HepG2 (cell line): ENCODE data around the gene MMRN1. TPM values are rescaled to one million over a fixed set of nuclear protein-coding genes. Genes with fewer than 3 reads are reported as not detected.

ENCODE experiments used
- ATAC-seq: fragments of 200-7000 bp; cut with Tn5 transposase; 3 replicates; pipeline ENCODE4 v1.9.1; 2020; ENCODE audit warnings: mild to moderate bottlenecking, moderate library complexity
- BruUV-seq: library from RNA; stranded (reverse); fragments of 400-500 nt; replicated peaks from 2 replicates; lab custom pipeline; 2021; lab: Mats Ljungman, UMichigan
- CTCF ChIA-PET: fragments of 300-600 bp; formaldehyde crosslinking; extraction: SDS; loops from one replicate; lab custom pipeline; 2021; ENCODE audit warnings: low total read pairs, inconsistent platforms, low intra/inter-chr PET ratio; lab: Yijun Ruan, JAX
- POLR2A ChIA-PET: fragments of 350-600 bp; sonication (Branson Sonifier 250); formaldehyde crosslinking; loops from one replicate; lab custom pipeline; 2020; ENCODE audit warnings: antibody characterized with exemption, inconsistent platforms; lab: Yijun Ruan, JAX
- DNase-seq: peaks from one replicate; pipeline ENCODE4 v3.0.0-alpha.2; 2015; ENCODE audit warnings: low spot score
- FAIRE-seq: peaks from 3 replicates; lab custom pipeline; 2011; peaks lifted over from hg19 to GRCh38; lab: Jason Lieb, UNC
- H2AFZ ChIP-seq: one replicate; pipeline ENCODE4 v1.6.1; 2011; ENCODE audit warnings: low read length, inconsistent platforms
- H3K27ac ChIP-seq: fragments of 300-600 bp; 3 replicates; pipeline ENCODE4 v1.8.0; 2011; ENCODE audit warnings: mixed run types, mild to moderate bottlenecking, mixed read lengths, low read length, inconsistent platforms; ENCODE audit not compliant: insufficient read depth; ENCODE audit errors: extremely low read length
- H3K27me3 ChIP-seq, 2 experiments: fragments of 200-600 bp in 1 of 2; 2 replicates in 1 of 2; 3 replicates in 1 of 2; pipeline versions ENCODE4 v1.6.0 to v1.8.0; 2011; ENCODE audit warnings: low read length in 2 of 2, mild to moderate bottlenecking in 2 of 2, moderate library complexity in 2 of 2, inconsistent platforms in 1 of 2; ENCODE audit not compliant: insufficient read depth in 2 of 2, control insufficient read depth in 1 of 2
- H3K36me3 ChIP-seq, 2 experiments: fragments of 200-600 bp in 1 of 2; replicated peaks in 1 of 2; 2 replicates in 1 of 2; 3 replicates in 1 of 2; pipeline versions ENCODE4 v1.5.1 to v1.8.0; 2011; ENCODE audit warnings: low read length in 2 of 2, inconsistent platforms in 1 of 2; ENCODE audit not compliant: insufficient read depth in 2 of 2, control insufficient read depth in 1 of 2
- H3K4me1 ChIP-seq: 2 replicates; pipeline ENCODE4 v1.5.1; 2012; ENCODE audit warnings: low read length, inconsistent platforms; ENCODE audit not compliant: insufficient read depth
- H3K4me2 ChIP-seq: 2 replicates; pipeline ENCODE4 v1.6.0; 2011; ENCODE audit warnings: low read depth, low read length, inconsistent platforms
- H3K4me3 ChIP-seq, 3 experiments: fragments of 200-600 bp in 1 of 3; sonication (generic), shearing (Covaris generic) in 1 of 3; replicated peaks in 1 of 3; 2 replicates each; pipeline ENCODE4 v1.5.1; 2011 to 2016; ENCODE audit warnings: low read length in 3 of 3, inconsistent platforms in 2 of 3, low read depth in 2 of 3, mild to moderate bottlenecking in 2 of 3, control low read depth in 1 of 3, mixed read lengths in 1 of 3; ENCODE audit not compliant: insufficient read depth in 1 of 3
- H3K79me2 ChIP-seq: one replicate; pipeline ENCODE4 v1.6.1; 2011; ENCODE audit warnings: low read length, inconsistent platforms; ENCODE audit not compliant: insufficient read depth
- H3K9ac ChIP-seq: 2 replicates; pipeline ENCODE4 v1.6.0; 2011; ENCODE audit warnings: mild to moderate bottlenecking, low read depth, low read length, inconsistent platforms; ENCODE audit not compliant: insufficient read depth
- H3K9me3 ChIP-seq: 2 replicates; pipeline ENCODE4 v1.5.1; 2012; ENCODE audit warnings: mild to moderate bottlenecking, low read length
- H4K20me1 ChIP-seq: 2 replicates; pipeline ENCODE4 v1.6.0; 2011; ENCODE audit warnings: inconsistent platforms, mild to moderate bottlenecking, low read length, moderate library complexity; ENCODE audit not compliant: insufficient read depth
- AHR ChIP-seq: IDR thresholded peaks from 2 replicates; pipeline ENCODE4 v1.6.1; 2018; ENCODE audit warnings: missing genetic modification reagents, missing compliant biosample characterization
- ATF4 ChIP-seq, 2 experiments: fragments of 450-650 bp in 1 of 2; sonication (generic) in 1 of 2; formaldehyde crosslinking; IDR thresholded peaks; 2 replicates each; pipeline versions ENCODE4 v1.5.0 to v1.8.0; 2020 to 2022; ENCODE audit warnings: mild to moderate bottlenecking in 1 of 2, missing genetic modification reagents in 1 of 2
- BRCA1 ChIP-seq: sonication (generic); formaldehyde crosslinking; IDR thresholded peaks from 2 replicates; pipeline ENCODE4 v1.4.0; 2020; ENCODE audit warnings: missing genetic modification reagents
- CBX1 ChIP-seq: IDR thresholded peaks from one replicate; pipeline ENCODE4 v1.6.1; 2016; ENCODE audit warnings: antibody characterized with exemption, low read depth
- DMAP1 ChIP-seq: IDR thresholded peaks from 2 replicates; pipeline ENCODE4 v1.6.1; 2016
- HMG20B ChIP-seq: conservative IDR thresholded peaks from 2 replicates; pipeline ENCODE4 v1.6.1; 2016; ENCODE audit warnings: missing genetic modification reagents, missing compliant biosample characterization
- KDM2A ChIP-seq: sonication (generic); formaldehyde crosslinking; IDR thresholded peaks from 2 replicates; pipeline ENCODE4 v1.4.0; 2020; ENCODE audit warnings: low read depth, missing genetic modification reagents, borderline replicate concordance
- NFYC ChIP-seq: IDR thresholded peaks from 2 replicates; pipeline ENCODE4 v1.6.1; 2016; ENCODE audit warnings: missing genetic modification reagents, missing compliant biosample characterization
- NR2F2 ChIP-seq: IDR thresholded peaks from 2 replicates; pipeline ENCODE4 v1.6.1; 2012; ENCODE audit warnings: low read depth, inconsistent platforms, borderline replicate concordance
- RFX1 ChIP-seq: fragments of 450-650 bp; IDR thresholded peaks from 2 replicates; pipeline ENCODE4 v1.6.1; 2017
- SIN3B ChIP-seq: fragments of 150-350 bp; IDR thresholded peaks from 2 replicates; pipeline ENCODE4 v1.6.1; 2014; ENCODE audit warnings: low read length
- TSC22D2 ChIP-seq: sonication (generic); formaldehyde crosslinking; IDR thresholded peaks from 2 replicates; pipeline ENCODE4 v1.5.1; 2020; ENCODE audit warnings: missing genetic modification reagents, mild to moderate bottlenecking, borderline replicate concordance
- ZFP36L2 ChIP-seq: sonication (generic); formaldehyde crosslinking; IDR thresholded peaks from 2 replicates; pipeline ENCODE4 v1.4.0; 2020; ENCODE audit warnings: missing genetic modification reagents
- ZNF282 ChIP-seq: fragments of 450-650 bp; IDR thresholded peaks from 2 replicates; pipeline ENCODE4 v1.6.1; 2018; ENCODE audit not compliant: partially characterized antibody
- ZNF567 ChIP-seq: sonication (generic); formaldehyde crosslinking; IDR thresholded peaks from 2 replicates; pipeline ENCODE4 v1.8.1; 2023; ENCODE audit warnings: mild to moderate bottlenecking, missing genetic modification reagents, borderline replicate concordance
- ZNF639 ChIP-seq: conservative IDR thresholded peaks from 2 replicates; pipeline ENCODE4 v1.6.1; 2018; ENCODE audit warnings: missing genetic modification reagents
- ZNF660 ChIP-seq: sonication (generic); formaldehyde crosslinking; IDR thresholded peaks from 2 replicates; pipeline ENCODE4 v1.5.1; 2020; ENCODE audit warnings: mild to moderate bottlenecking, low read depth, missing genetic modification reagents, borderline replicate concordance
- ZSCAN22 ChIP-seq: sonication (generic); formaldehyde crosslinking; IDR thresholded peaks from 2 replicates; pipeline ENCODE4 v1.4.0; 2020; ENCODE audit warnings: mild to moderate bottlenecking, missing genetic modification reagents
- WGBS: methylation state at CpG from one replicate; pipeline ENCODE4 v1.1.6; 2017; ENCODE audit warnings: low lambda C conversion rate; 5-methylcytosine and 5-hydroxymethylcytosine counted together
- in situ Hi-C: cut with HindIII; loops from 2 replicates; pipeline ENCODE4 v1.10.0; 2017; ENCODE audit warnings: low pct_unique_long_range_greater_than_20kb; ENCODE audit not compliant: extremely low pct_ligation_motif_present
- intact Hi-C: fragments of 100-400 bp; cut with micrococcal nuclease; formaldehyde crosslinking; loops from one replicate; pipeline ENCODE4 v1.10.0; 2022; ENCODE audit not compliant: unreplicated experiment
- polyA plus RNA-seq, 8 experiments: library from polyadenylated mRNA; depleted of rRNA in 3 of 8; stranded (reverse) in 7 of 8; unstranded in 1 of 8; fragments of >200 nt; fragmentation: Illumina TruSeq in 4 of 8; extraction: Trizol in 4 of 8; gene quantifications; 2 replicates each; pipeline versions ENCODE4 v1.2.1 to v1.2.3, GENCODE V29; 2011 to 2016; ENCODE audit warnings: low read depth in 4 of 8, missing spikeins in 1 of 8, mixed read lengths in 1 of 8; ENCODE audit not compliant: insufficient read depth in 1 of 8
- total RNA-seq, 5 experiments: library from RNA; depleted of rRNA; stranded (reverse); fragments of >200 nt; fragmentation: Illumina TruSeq; extraction: Trizol; gene quantifications; 2 replicates each; pipeline ENCODE4 v1.2.3, GENCODE V29; 2016; ENCODE audit warnings: low read depth in 1 of 5
- TF ChIP-seq, protein P1 (sequence below): sonication (generic); formaldehyde crosslinking; conservative IDR thresholded peaks from 2 replicates; pipeline ENCODE4 v1.8.1; 2023; ENCODE audit warnings: missing genetic modification reagents
- TF ChIP-seq, protein P2 (sequence below): sonication (generic); formaldehyde crosslinking; IDR thresholded peaks from 2 replicates; pipeline ENCODE4 v1.4.0; 2020; ENCODE audit warnings: missing genetic modification reagents

Gene MMRN1
- total and polyA plus RNA-seq, 2 of the 13 experiments (the other 11 are each of a cell fraction or from before 2014, with no cell fraction given): not detected

DNA sequence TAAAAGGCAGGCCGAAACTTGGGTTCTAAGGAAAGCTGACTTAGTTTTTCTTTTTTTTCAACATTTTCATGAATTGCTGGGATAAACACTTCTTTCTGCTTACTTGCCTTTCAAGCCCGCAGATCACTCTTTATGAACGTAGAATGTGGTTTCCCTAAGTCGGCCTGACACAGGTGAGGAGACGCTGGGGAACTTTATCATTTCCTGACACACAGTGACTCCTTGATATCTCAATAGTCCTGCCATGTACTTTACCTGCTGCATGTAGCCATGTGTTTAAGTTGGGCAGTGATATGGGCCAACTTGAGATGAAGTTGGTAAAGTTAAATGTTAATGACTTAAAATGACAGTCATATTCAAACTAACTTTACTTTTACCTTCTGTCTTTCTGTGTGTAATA lies 31.1 kb upstream of the MMRN1 start:
- WGBS: under 1% methylated on average over 5 of the region's 5 CpGs

More for the DNA sequence above, 31.1 kb upstream of the MMRN1 start:
- H3K36me3 ChIP-seq: no peaks in the 10 kb centered on the region
- no peak overlapping the region for H3K4me3 ChIP-seq
- intact Hi-C loops: no loop called here
- BruUV-seq: no TSS peak
- H3K9ac ChIP-seq: no peak overlapping the region
- no peaks in the 10 kb centered on the region for H3K9me3 ChIP-seq
- no peaks in the 10 kb centered on the region for H3K79me2 ChIP-seq
- ChIA-PET CTCF (no interaction called here), POLR2A (no interaction called here)
- no peaks in the 10 kb centered on the region for H4K20me1 ChIP-seq
- in situ Hi-C loops: no loop called here
- H3K4me2 ChIP-seq: no peak overlapping the region
- ATAC-seq (no peak), FAIRE-seq (no peak), DNase-seq (no peak)
- no peaks in the 10 kb centered on the region for H3K4me1 ChIP-seq
- H3K27me3 ChIP-seq: no peaks in the 10 kb centered on the region
- no peak overlapping the region for H3K27ac ChIP-seq
- TF ChIP-seq ZNF660 (CRISPR knock-in tag) (no peak), ZFP36L2 (CRISPR knock-in tag) (no peak), SIN3B (no peak), ATF4 (CRISPR knock-in tag; IDR thresholded peaks at IDR 0.05) (no peak), ZNF567 (CRISPR knock-in tag) (no peak), BRCA1 (CRISPR knock-in tag) (no peak), ZNF282 (no peak), HMG20B (CRISPR knock-in tag) (no peak), RFX1 (no peak), NR2F2 (no peak), ZNF639 (no peak), DMAP1 (CRISPR knock-in tag) (no peak), CBX1 (no peak), TSC22D2 (CRISPR knock-in tag) (no peak), KDM2A (CRISPR knock-in tag) (no peak), AHR (CRISPR knock-in tag) (no peak), ZSCAN22 (CRISPR knock-in tag) (no peak), NFYC (CRISPR knock-in tag) (no peak)
- TF ChIP-seq, protein P1, sequence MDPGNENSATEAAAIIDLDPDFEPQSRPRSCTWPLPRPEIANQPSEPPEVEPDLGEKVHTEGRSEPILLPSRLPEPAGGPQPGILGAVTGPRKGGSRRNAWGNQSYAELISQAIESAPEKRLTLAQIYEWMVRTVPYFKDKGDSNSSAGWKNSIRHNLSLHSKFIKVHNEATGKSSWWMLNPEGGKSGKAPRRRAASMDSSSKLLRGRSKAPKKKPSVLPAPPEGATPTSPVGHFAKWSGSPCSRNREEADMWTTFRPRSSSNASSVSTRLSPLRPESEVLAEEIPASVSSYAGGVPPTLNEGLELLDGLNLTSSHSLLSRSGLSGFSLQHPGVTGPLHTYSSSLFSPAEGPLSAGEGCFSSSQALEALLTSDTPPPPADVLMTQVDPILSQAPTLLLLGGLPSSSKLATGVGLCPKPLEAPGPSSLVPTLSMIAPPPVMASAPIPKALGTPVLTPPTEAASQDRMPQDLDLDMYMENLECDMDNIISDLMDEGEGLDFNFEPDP (CRISPR knock-in tag): no peak
- TF ChIP-seq, protein P2, sequence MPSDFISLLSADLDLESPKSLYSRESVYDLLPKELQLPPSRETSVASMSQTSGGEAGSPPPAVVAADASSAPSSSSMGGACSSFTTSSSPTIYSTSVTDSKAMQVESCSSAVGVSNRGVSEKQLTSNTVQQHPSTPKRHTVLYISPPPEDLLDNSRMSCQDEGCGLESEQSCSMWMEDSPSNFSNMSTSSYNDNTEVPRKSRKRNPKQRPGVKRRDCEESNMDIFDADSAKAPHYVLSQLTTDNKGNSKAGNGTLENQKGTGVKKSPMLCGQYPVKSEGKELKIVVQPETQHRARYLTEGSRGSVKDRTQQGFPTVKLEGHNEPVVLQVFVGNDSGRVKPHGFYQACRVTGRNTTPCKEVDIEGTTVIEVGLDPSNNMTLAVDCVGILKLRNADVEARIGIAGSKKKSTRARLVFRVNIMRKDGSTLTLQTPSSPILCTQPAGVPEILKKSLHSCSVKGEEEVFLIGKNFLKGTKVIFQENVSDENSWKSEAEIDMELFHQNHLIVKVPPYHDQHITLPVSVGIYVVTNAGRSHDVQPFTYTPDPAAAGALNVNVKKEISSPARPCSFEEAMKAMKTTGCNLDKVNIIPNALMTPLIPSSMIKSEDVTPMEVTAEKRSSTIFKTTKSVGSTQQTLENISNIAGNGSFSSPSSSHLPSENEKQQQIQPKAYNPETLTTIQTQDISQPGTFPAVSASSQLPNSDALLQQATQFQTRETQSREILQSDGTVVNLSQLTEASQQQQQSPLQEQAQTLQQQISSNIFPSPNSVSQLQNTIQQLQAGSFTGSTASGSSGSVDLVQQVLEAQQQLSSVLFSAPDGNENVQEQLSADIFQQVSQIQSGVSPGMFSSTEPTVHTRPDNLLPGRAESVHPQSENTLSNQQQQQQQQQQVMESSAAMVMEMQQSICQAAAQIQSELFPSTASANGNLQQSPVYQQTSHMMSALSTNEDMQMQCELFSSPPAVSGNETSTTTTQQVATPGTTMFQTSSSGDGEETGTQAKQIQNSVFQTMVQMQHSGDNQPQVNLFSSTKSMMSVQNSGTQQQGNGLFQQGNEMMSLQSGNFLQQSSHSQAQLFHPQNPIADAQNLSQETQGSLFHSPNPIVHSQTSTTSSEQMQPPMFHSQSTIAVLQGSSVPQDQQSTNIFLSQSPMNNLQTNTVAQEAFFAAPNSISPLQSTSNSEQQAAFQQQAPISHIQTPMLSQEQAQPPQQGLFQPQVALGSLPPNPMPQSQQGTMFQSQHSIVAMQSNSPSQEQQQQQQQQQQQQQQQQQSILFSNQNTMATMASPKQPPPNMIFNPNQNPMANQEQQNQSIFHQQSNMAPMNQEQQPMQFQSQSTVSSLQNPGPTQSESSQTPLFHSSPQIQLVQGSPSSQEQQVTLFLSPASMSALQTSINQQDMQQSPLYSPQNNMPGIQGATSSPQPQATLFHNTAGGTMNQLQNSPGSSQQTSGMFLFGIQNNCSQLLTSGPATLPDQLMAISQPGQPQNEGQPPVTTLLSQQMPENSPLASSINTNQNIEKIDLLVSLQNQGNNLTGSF (CRISPR knock-in tag): no peak
- H2AFZ ChIP-seq: no peak overlapping the region
